CD4-positive, CD25-positive, alpha-beta regulatory T cell (primary cell): Measurements from ENCODE around the gene MARF1. TPM values are rescaled to one million over a fixed set of nuclear protein-coding genes. Genes with fewer than 3 reads are reported as not detected.

Experiments used
- ATAC-seq, 2 donors: fragments of 150-1000 bp; cut with Tn5 transposase; one replicate each; pipeline ENCODE4 v1.10.0; 2021; ENCODE audit warnings: low read depth in 2 of 2, moderate number of reproducible peaks in 2 of 2, moderate library complexity in 1 of 2
- DNase-seq, 3 donors: peaks; one replicate each; pipeline versions ENCODE4 v3.0.0 to v3.0.0-alpha.2; 2012 to 2022; ENCODE audit warnings: mixed read lengths in 1 of 3
- H3K27ac ChIP-seq: one replicate; pipeline ENCODE4 v1.7.0; 2013; ENCODE audit warnings: mild to moderate bottlenecking, low read length; ENCODE audit not compliant: insufficient read depth, poor library complexity, severe bottlenecking
- H3K27me3 ChIP-seq: one replicate; pipeline ENCODE4 v1.7.0; 2013; ENCODE audit warnings: low read length; ENCODE audit not compliant: control insufficient read depth, insufficient read depth
- H3K36me3 ChIP-seq: one replicate; pipeline ENCODE4 v1.7.0; 2013; ENCODE audit warnings: mild to moderate bottlenecking, low read length, moderate library complexity; ENCODE audit not compliant: control insufficient read depth, insufficient read depth
- H3K4me1 ChIP-seq: 2 replicates; pipeline ENCODE4 v1.7.0; 2013; ENCODE audit warnings: mild to moderate bottlenecking, low read length; ENCODE audit not compliant: insufficient read depth, control insufficient read depth, poor library complexity, severe bottlenecking
- H3K4me3 ChIP-seq: one replicate; pipeline ENCODE4 v1.7.0; 2013; ENCODE audit warnings: low read depth, mild to moderate bottlenecking, low read length, moderate library complexity
- H3K9me3 ChIP-seq, 2 experiments: 1 replicate in 1 of 2; 2 replicates in 1 of 2; pipeline ENCODE4 v1.7.0; 2013; ENCODE audit warnings: low read length in 2 of 2, mild to moderate bottlenecking in 1 of 2, moderate library complexity in 1 of 2; ENCODE audit not compliant: control insufficient read depth in 2 of 2
- H3K27ac Mint-ChIP-seq, 3 donors: one replicate each; pipeline ENCODE4 v1.8.0; 2020 to 2022; ENCODE audit warnings: mild to moderate bottlenecking in 3 of 3, mixed read lengths in 3 of 3, moderate library complexity in 2 of 3
- H3K27me3 Mint-ChIP-seq: one replicate; pipeline ENCODE4 v1.8.0; 2022; ENCODE audit warnings: mild to moderate bottlenecking, mixed read lengths
- H3K36me3 Mint-ChIP-seq: one replicate; pipeline ENCODE4 v1.8.0; 2020; ENCODE audit warnings: mixed read lengths
- H3K4me1 Mint-ChIP-seq, 4 donors: one replicate each; pipeline ENCODE4 v1.8.0; 2020 to 2022; ENCODE audit warnings: mixed read lengths in 4 of 4, mild to moderate bottlenecking in 1 of 4
- H3K4me3 Mint-ChIP-seq, 4 donors: one replicate each; pipeline ENCODE4 v1.8.0; 2020 to 2022; ENCODE audit warnings: mild to moderate bottlenecking in 4 of 4, mixed read lengths in 4 of 4, moderate library complexity in 3 of 4
- H3K9me3 Mint-ChIP-seq, 7 donors: one replicate each; pipeline ENCODE4 v1.8.0; 2020 to 2022; ENCODE audit warnings: mixed read lengths in 7 of 7, mild to moderate bottlenecking in 3 of 7, moderate library complexity in 2 of 7
- polyA plus RNA-seq, 4 donors: library from polyadenylated mRNA; unstranded; fragments of 300-500 nt; fragmentation: Illumina TruSeq; gene quantifications; one replicate each; pipeline ENCODE4 v1.2.3, GENCODE V29; 2021
- total RNA-seq: library from RNA; stranded (reverse); gene quantifications from one replicate; pipeline ENCODE4 v1.2.3, GENCODE V29; 2022

The MARF1 gene
- total and polyA plus RNA-seq, 5 donors from 2014 or later = 13.7 to 208 (median 17.7) TPM

DNA sequence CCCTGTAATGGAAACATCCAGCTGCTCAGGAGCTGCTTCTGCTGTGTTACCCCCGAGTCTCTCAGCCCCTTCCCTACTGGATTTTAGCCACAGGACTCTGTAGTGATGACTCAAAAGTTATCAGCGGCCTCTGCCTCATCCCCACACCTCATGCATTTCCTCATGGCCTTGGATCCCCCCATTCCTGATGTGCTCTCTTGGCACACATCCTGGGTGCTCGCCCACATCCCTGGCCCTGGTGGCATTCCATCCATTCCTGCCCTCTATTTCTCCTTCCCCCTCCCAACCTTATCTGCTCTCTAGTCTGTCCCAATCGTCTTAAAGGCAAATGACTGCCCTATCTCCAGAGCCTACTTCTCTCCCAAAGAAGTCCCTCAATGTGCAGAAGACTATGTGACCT lies 24.6 kb downstream of the MARF1 start:
- H3K4me3 Mint-ChIP-seq = no peak overlapping the region
- H3K27me3 Mint-ChIP-seq = no peaks in the 10 kb centered on the region

DNA sequence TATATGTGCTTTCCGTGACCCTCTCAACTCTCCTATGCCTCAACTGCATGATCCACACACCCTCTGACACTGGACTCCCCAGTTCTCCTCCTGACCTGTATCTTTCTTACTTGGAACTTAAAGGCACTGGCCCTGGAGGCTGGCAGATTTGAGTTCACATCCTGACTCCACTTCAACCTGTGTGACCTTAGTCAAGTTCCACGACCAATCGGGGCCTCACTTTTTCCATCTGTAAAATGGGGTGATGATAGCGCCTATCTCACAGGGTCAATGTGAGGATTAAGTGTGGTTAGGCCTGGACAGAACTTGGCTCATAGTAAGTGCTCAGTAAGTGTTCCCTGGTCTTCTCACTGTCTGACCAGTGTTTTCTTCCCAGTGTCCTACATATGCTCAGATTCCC lies 25.1 kb downstream of the MARF1 start:
- no peak for ATAC-seq
- peak overlapping the region in 1 of 3 donors; percentile 13 for H3K27ac Mint-ChIP-seq
- H3K9me3 ChIP-seq = no peaks in the 10 kb centered on the region

More for the DNA sequence above, 24.6 kb downstream of the MARF1 start:
- H3K4me1 ChIP-seq = no peaks in the 10 kb centered on the region
- peaks cover 61% of the 10 kb centered on the region for H3K36me3 Mint-ChIP-seq
- H3K9me3 ChIP-seq = no peaks in the 10 kb centered on the region
- DNase-seq = no peak
- H3K27ac Mint-ChIP-seq = peak overlapping the region in 2 of 3 donors; percentile 13 to 57
- no peak for ATAC-seq
- H3K36me3 ChIP-seq = peaks cover 88% of the 10 kb centered on the region
- no peaks in the 10 kb centered on the region for H3K9me3 Mint-ChIP-seq
- H3K4me1 Mint-ChIP-seq = peaks cover 0 to 8% (median 2%) of the 10 kb centered on the region in 4 donors
- no peak overlapping the region for H3K27ac ChIP-seq
- no peaks in the 10 kb centered on the region for H3K27me3 ChIP-seq
- no peak overlapping the region for H3K4me3 ChIP-seq

DNA sequence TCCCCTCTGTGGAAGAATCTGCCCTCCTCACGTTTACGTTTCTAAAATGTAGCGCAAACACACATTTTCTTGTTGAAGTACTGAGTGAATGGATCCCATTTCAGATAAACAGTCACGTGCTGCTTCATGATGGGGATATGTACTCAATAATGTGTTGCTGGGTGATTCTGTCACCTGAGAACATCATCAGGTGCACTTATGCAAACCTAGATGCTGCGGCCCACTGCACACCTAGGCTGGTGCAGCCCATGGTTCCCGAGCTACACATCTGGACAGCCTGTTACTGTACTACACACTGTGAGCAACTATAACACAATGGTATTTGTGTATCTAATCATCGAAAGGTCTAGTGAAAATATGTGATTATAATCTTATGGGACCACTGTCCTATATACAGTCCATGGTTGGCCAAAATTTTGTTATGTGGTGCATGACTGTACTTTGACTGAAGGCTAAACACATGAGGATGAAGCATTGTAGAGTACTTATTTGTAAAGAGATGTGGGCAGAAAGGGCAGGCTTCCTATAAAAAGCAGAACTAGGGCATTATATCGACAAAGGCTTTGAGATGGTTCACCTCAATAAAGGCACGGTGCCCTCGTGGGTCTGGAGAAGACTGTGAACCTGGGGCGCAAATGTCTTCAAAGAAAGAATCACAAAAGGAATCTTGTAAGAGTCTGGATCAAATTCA lies 26.3 kb downstream of the MARF1 start:
- Mint-ChIP-seq H3K27me3 (no peaks in the 10 kb centered on the region), H3K4me1 (peaks cover 0 to 8% (median 2%) of the 10 kb centered on the region in 4 donors), H3K36me3 (peaks cover 64% of the 10 kb centered on the region), H3K4me3 (no peak overlapping the region), H3K9me3 (no peaks in the 10 kb centered on the region), H3K27ac (no peak overlapping the region)
- no peak overlapping the region for H3K27ac ChIP-seq
- ATAC-seq = no peak
- H3K27me3 ChIP-seq = no peaks in the 10 kb centered on the region
- no peaks in the 10 kb centered on the region for H3K9me3 ChIP-seq
- DNase-seq = no peak
- no peak overlapping the region for H3K4me3 ChIP-seq
- peaks cover 90% of the 10 kb centered on the region for H3K36me3 ChIP-seq
- no peaks in the 10 kb centered on the region for H3K4me1 ChIP-seq

More for the DNA sequence above, 25.1 kb downstream of the MARF1 start:
- Mint-ChIP-seq H3K4me3 (no peak overlapping the region), H3K36me3 (peaks cover 63% of the 10 kb centered on the region), H3K27me3 (no peaks in the 10 kb centered on the region), H3K4me1 (peaks cover 0 to 8% (median 2%) of the 10 kb centered on the region in 4 donors), H3K9me3 (no peaks in the 10 kb centered on the region)
- Histone ChIP-seq H3K36me3 (peaks cover 89% of the 10 kb centered on the region), H3K4me3 (no peak overlapping the region), H3K27me3 (no peaks in the 10 kb centered on the region), H3K27ac (no peak overlapping the region), H3K4me1 (no peaks in the 10 kb centered on the region)
- no peak for DNase-seq

DNA sequence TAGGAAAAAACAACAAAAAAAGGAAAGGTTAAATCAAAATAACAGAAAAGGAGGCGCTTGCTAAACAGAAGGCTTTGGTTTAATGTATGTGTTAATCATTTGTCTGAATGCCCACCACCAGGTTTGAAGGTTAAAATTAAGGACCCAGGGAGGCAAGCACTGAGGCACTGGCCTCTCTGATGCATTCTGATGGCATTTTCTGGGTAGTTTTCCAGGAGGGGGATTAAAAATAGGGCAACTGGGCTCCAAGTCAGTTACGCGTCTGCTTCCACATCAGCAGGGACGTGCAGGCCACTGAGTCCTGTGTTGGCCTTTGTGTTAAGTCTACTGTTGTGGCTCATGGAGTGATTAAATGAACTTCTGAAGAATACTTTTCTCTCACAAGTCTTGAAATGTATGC lies 26.9 kb downstream of the MARF1 start:
- H3K27ac ChIP-seq = no peak overlapping the region
- no peaks in the 10 kb centered on the region for H3K27me3 Mint-ChIP-seq
- peaks cover 0 to 8% (median 2%) of the 10 kb centered on the region in 4 donors for H3K4me1 Mint-ChIP-seq
- H3K27me3 ChIP-seq = no peaks in the 10 kb centered on the region
- H3K4me3 Mint-ChIP-seq = no peak overlapping the region
- H3K27ac Mint-ChIP-seq = no peak overlapping the region
- no peaks in the 10 kb centered on the region for H3K9me3 Mint-ChIP-seq
- H3K9me3 ChIP-seq = no peaks in the 10 kb centered on the region
- no peak for DNase-seq
- peaks cover 90% of the 10 kb centered on the region for H3K36me3 ChIP-seq
- H3K4me1 ChIP-seq = no peaks in the 10 kb centered on the region
- H3K36me3 Mint-ChIP-seq = peaks cover 66% of the 10 kb centered on the region
- no peak overlapping the region for H3K4me3 ChIP-seq
- no peak for ATAC-seq

DNA sequence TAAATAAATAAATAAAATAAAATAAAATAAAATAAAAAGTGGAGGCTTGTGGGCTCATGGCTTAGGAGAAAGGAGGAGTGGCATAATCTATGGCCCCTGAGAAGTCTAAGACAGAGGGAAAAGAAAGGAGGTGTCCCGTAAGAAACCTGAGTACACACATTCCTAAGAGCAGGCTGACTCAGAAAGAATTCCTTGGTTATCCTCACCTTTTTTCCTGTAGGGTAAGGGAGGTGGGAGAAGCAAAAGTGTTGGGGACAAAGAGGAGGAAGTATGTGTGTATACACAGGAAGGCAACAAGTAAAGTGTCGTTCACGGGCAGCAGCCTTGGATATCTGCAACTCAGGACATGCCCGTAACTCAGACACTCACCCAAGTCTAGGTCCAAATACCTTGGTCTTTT lies 29.3 kb downstream of the MARF1 start:
- no peaks in the 10 kb centered on the region for H3K27me3 Mint-ChIP-seq
- no peaks in the 10 kb centered on the region for H3K27me3 ChIP-seq
- peaks cover 90% of the 10 kb centered on the region for H3K36me3 ChIP-seq
- DNase-seq (no peak), ATAC-seq (no peak)
- H3K36me3 Mint-ChIP-seq = peaks cover 68% of the 10 kb centered on the region
- H3K27ac Mint-ChIP-seq = peak overlapping the region in 1 of 3 donors; percentile 68
- H3K27ac ChIP-seq = no peak overlapping the region
- H3K4me1 Mint-ChIP-seq = peaks cover 0 to 3% (median 1%) of the 10 kb centered on the region in 4 donors
- no peaks in the 10 kb centered on the region for H3K4me1 ChIP-seq
- no peaks in the 10 kb centered on the region for H3K9me3 ChIP-seq
- no peak overlapping the region for H3K4me3 Mint-ChIP-seq
- no peaks in the 10 kb centered on the region for H3K9me3 Mint-ChIP-seq
- H3K4me3 ChIP-seq = no peak overlapping the region

DNA sequence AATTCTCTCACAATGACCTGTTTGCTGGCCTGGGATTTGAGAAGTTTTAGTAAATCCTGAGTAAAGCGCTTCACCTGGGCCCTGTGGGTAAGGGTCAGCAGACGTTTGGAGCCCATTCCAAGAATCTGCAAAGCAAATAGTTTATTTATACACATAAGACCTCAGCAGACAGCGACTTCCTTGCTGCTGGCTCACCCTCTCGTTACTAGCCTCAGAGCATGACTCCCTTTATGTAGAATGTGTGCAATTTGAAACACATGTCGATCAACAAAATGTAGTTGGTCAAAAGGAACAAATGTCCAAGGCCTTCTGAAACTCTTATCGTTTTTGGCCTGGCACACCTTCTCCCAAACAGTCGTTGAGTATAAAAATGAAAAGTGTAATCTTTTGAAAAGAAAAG lies 31.3 kb downstream of the MARF1 start:
- DNase-seq (no peak), ATAC-seq (no peak)
- peak overlapping the region in 1 of 3 donors; percentile 71 for H3K27ac Mint-ChIP-seq
- Histone ChIP-seq H3K27ac (no peak overlapping the region), H3K4me3 (no peak overlapping the region), H3K36me3 (peaks cover 91% of the 10 kb centered on the region), H3K27me3 (no peaks in the 10 kb centered on the region), H3K4me1 (no peaks in the 10 kb centered on the region), H3K9me3 (no peaks in the 10 kb centered on the region)
- H3K4me3 Mint-ChIP-seq = no peak overlapping the region
- peaks cover 0 to 6% (median 4%) of the 10 kb centered on the region in 4 donors for H3K4me1 Mint-ChIP-seq
- H3K36me3 Mint-ChIP-seq = peaks cover 64% of the 10 kb centered on the region
- H3K9me3 Mint-ChIP-seq = no peaks in the 10 kb centered on the region
- H3K27me3 Mint-ChIP-seq = no peaks in the 10 kb centered on the region

DNA sequence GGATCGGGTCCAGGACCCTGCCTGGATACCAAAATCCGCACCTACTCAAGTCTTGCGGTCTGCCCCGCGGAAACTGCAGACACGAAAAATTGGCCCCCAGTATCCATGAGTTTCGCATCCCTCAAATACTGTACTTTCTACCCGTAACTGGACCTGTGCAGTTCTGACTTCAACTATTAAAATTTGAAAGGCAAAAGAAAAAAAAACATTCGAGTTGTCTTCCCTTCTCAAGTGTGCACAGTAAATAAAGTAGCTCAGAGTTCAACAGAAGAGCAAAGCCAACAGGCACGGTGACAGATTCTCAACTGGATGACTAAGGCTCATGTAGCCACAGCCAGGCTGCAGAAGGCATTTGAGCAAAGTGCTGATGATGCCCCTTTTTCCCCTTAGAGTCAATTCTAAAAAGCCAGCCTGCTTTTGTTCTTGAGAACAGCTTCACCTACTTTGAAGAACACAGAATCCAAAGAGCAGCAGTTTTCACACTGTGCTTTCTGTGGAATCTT lies 32.5 kb downstream of the MARF1 start:
- no peaks in the 10 kb centered on the region for H3K9me3 Mint-ChIP-seq
- peaks cover 64% of the 10 kb centered on the region for H3K36me3 Mint-ChIP-seq
- H3K9me3 ChIP-seq = no peaks in the 10 kb centered on the region
- no peaks in the 10 kb centered on the region for H3K4me1 ChIP-seq
- ATAC-seq = no peak
- H3K27ac Mint-ChIP-seq = peak overlapping the region in 2 of 3 donors; percentile 21 to 45
- no peaks in the 10 kb centered on the region for H3K27me3 Mint-ChIP-seq
- no peaks in the 10 kb centered on the region for H3K27me3 ChIP-seq
- H3K36me3 ChIP-seq = peaks cover 91% of the 10 kb centered on the region
- no peak overlapping the region for H3K27ac ChIP-seq
- DNase-seq = no peak
- H3K4me1 Mint-ChIP-seq = peaks cover 0 to 10% (median 7%) of the 10 kb centered on the region in 4 donors
- H3K4me3 ChIP-seq = no peak overlapping the region
- no peak overlapping the region for H3K4me3 Mint-ChIP-seq

DNA sequence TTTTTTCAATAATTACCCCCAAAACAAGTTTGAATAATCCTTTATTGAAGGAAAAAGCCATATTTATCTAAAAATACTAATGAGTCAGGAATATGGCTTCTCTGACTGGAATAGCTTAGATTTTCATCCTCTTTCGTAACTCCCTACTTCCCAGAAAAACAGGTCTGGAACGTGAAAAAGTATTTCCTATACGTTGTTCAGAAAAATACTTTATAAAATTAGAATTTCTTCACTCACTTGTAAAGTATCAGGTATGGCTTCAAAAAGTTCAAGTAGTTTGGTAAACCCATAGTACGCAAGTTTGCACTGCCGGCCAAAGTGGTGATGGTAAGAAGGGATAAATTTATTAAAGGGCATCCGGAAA lies 33.7 kb downstream of the MARF1 start:
- DNase-seq (no peak), ATAC-seq (no peak)
- no peaks in the 10 kb centered on the region for H3K9me3 ChIP-seq
- H3K27ac Mint-ChIP-seq = no peak overlapping the region
- H3K4me1 ChIP-seq = no peaks in the 10 kb centered on the region
- H3K27me3 Mint-ChIP-seq = no peaks in the 10 kb centered on the region
- H3K27me3 ChIP-seq = no peaks in the 10 kb centered on the region
- H3K4me1 Mint-ChIP-seq = peaks cover 0 to 10% (median 7%) of the 10 kb centered on the region in 4 donors
- H3K36me3 Mint-ChIP-seq = peaks cover 70% of the 10 kb centered on the region
- H3K27ac ChIP-seq = no peak overlapping the region
- H3K4me3 ChIP-seq = no peak overlapping the region
- no peak overlapping the region for H3K4me3 Mint-ChIP-seq
- H3K36me3 ChIP-seq = peaks cover 94% of the 10 kb centered on the region
- H3K9me3 Mint-ChIP-seq = no peaks in the 10 kb centered on the region
